ENCODE data around the gene DNAJC18. TPM values are rescaled to one million over a fixed set of nuclear protein-coding genes. Genes with fewer than 3 reads are reported as not detected.

Gene DNAJC18
- total RNA-seq, 1 donor from 2014 or later, result 69.6 TPM

DNA sequence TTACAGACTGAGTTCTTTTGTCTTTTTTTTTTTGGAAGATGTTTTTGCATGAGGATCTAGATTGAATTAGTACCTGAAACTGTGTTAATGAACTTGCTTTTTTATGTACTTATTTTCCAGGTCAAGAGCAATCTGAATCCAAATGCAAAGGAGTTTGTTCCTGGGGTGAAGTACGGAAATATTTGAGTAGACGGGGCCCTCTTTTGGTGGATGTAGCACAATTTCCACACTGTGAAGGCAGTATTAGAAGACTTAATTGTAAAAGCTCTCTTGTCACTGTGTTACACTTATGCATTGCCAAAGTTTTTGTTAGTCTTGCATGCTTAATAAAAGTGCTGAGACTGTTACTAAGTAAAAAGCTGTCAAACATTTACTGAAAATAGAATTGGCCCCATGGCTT lies 70.7 kb downstream of the DNAJC18 start:
- Mint-ChIP-seq H3K27me3 (ENCODE audit: unreplicated experiment) (no peaks in the 10 kb centered on the region), H3K36me3 (ENCODE audit: low read depth, unreplicated experiment) (peaks cover 21% of the 10 kb centered on the region), H3K27ac (ENCODE audit: unreplicated experiment) (no peak overlapping the region), H3K4me1 (ENCODE audit: unreplicated experiment) (peaks cover 11% of the 10 kb centered on the region), H3K4me3 (ENCODE audit: unreplicated experiment) (no peak overlapping the region), H3K9me3 (ENCODE audit: unreplicated experiment) (no peaks in the 10 kb centered on the region)
- TF ChIP-seq, protein P1, sequence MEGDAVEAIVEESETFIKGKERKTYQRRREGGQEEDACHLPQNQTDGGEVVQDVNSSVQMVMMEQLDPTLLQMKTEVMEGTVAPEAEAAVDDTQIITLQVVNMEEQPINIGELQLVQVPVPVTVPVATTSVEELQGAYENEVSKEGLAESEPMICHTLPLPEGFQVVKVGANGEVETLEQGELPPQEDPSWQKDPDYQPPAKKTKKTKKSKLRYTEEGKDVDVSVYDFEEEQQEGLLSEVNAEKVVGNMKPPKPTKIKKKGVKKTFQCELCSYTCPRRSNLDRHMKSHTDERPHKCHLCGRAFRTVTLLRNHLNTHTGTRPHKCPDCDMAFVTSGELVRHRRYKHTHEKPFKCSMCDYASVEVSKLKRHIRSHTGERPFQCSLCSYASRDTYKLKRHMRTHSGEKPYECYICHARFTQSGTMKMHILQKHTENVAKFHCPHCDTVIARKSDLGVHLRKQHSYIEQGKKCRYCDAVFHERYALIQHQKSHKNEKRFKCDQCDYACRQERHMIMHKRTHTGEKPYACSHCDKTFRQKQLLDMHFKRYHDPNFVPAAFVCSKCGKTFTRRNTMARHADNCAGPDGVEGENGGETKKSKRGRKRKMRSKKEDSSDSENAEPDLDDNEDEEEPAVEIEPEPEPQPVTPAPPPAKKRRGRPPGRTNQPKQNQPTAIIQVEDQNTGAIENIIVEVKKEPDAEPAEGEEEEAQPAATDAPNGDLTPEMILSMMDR (IDR thresholded peaks at IDR 0.05; ENCODE audit: unreplicated experiment), result no peak
- no peak for DNase-seq (ENCODE audit: low spot score)

DNA sequence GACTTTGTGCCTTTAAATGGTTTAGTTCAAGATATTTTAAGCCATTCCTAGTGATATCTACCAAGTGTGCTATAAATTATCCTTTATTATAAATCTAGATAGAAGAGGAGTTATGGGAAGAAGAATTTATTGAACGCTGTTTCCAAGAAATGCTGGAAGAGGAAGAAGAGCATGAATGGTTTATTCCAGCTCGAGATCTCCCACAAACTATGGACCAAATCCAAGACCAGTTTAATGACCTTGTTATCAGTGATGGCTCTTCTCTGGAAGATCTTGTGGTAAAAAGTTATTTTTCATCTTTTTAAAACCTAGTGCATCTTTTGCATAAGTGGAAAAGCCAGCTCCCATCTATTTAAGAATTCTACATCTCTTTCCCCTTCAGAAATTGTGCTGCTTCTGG lies 74.9 kb downstream of the DNAJC18 start:
- no peak overlapping the region for H3K27ac Mint-ChIP-seq (ENCODE audit: unreplicated experiment)
- no peaks in the 10 kb centered on the region for H3K9me3 Mint-ChIP-seq (ENCODE audit: unreplicated experiment)
- H3K27me3 Mint-ChIP-seq (ENCODE audit: unreplicated experiment), result no peaks in the 10 kb centered on the region
- no peak overlapping the region for H3K4me3 Mint-ChIP-seq (ENCODE audit: unreplicated experiment)
- H3K36me3 Mint-ChIP-seq (ENCODE audit: low read depth, unreplicated experiment), result peaks cover 10% of the 10 kb centered on the region
- no peak for DNase-seq (ENCODE audit: low spot score)
- peaks cover 6% of the 10 kb centered on the region for H3K4me1 Mint-ChIP-seq (ENCODE audit: unreplicated experiment)
- TF ChIP-seq, protein P1 (IDR thresholded peaks at IDR 0.05; ENCODE audit: unreplicated experiment), result no peak

DNA sequence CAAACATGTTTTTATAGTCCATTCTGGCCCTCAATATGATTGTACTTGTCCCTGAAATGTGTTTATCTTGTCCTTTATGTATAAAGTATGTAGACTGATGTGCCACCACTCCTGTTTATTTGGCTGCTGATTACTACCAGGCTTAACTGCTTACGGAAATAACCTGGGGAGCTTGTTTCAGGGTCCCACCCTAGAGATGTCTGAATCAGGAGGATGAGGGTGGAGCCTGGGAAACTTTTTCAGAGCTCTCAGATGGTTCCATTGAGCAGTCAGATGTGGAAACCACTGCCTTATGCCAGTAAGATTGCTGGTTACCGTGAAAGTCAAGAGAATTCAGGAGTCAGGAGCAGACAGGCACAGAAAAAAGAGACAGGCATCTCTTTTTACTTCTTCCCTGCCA lies 75.4 kb downstream of the DNAJC18 start:
- TF ChIP-seq, protein P1 (IDR thresholded peaks at IDR 0.05; ENCODE audit: unreplicated experiment), result no peak
- Mint-ChIP-seq H3K27ac (ENCODE audit: unreplicated experiment) (no peak overlapping the region), H3K27me3 (ENCODE audit: unreplicated experiment) (no peaks in the 10 kb centered on the region), H3K4me3 (ENCODE audit: unreplicated experiment) (no peak overlapping the region), H3K9me3 (ENCODE audit: unreplicated experiment) (no peaks in the 10 kb centered on the region), H3K4me1 (ENCODE audit: unreplicated experiment) (peaks cover 6% of the 10 kb centered on the region), H3K36me3 (ENCODE audit: low read depth, unreplicated experiment) (peaks cover 10% of the 10 kb centered on the region)
- DNase-seq (ENCODE audit: low spot score), result no peak

DNA sequence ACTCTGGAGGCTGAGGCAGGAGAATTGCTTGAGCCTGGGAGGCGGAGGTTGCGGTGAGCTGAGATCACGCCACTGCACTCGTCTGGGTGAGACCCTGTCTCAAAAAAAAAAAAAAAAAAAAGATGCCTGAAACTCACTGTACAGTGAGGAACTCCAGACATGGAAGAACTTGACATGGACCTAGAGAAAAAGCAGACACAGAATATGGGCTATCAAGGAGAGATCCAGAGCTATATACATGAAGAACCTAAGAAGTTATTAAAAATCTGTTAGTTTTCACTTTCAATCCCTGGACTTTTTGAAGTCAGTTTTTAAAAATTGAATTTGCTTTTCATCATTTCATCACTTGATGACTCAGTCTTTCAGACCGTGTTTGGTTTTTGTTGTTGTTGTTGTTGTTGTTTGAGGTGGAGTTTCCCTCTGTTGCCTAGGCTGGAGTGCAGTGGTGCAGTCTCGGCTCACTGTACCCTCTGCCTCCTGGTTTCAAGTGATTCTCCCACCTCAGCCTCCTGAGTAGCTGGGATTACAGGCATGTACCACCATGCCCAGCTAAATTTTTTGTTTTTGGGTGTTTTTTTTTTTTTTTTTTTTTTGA lies 77.4 kb downstream of the DNAJC18 start:
- no peaks in the 10 kb centered on the region for H3K9me3 Mint-ChIP-seq (ENCODE audit: unreplicated experiment)
- TF ChIP-seq, protein P1 (IDR thresholded peaks at IDR 0.05; ENCODE audit: unreplicated experiment), result no peak
- no peaks in the 10 kb centered on the region for H3K27me3 Mint-ChIP-seq (ENCODE audit: unreplicated experiment)
- no peak overlapping the region for H3K27ac Mint-ChIP-seq (ENCODE audit: unreplicated experiment)
- H3K4me3 Mint-ChIP-seq (ENCODE audit: unreplicated experiment), result no peak overlapping the region
- peaks cover 6% of the 10 kb centered on the region for H3K4me1 Mint-ChIP-seq (ENCODE audit: unreplicated experiment)
- H3K36me3 Mint-ChIP-seq (ENCODE audit: low read depth, unreplicated experiment), result peaks cover 7% of the 10 kb centered on the region
- no peak for DNase-seq (ENCODE audit: low spot score)

DNA sequence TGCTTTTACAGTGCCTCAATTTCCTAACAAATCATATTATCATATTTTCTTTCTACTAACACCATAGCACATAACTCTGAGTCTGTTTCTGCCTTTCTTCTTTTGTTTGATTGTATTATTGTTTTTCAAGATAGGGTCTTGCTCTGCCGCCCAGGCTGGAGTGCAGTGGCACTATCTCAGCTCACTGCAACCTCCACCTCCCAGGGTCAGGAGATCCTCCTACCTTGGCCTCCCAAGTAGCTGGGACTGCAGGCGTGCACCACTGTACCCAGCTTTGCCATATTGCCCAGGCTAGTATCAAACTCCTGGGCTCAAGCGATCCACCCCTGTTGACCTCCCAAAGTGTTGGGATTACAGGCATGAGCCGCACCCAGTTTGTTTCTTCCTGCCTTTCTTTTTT lies 78.9 kb downstream of the DNAJC18 start:
- Mint-ChIP-seq H3K9me3 (ENCODE audit: unreplicated experiment) (no peaks in the 10 kb centered on the region), H3K4me1 (ENCODE audit: unreplicated experiment) (no peaks in the 10 kb centered on the region), H3K27me3 (ENCODE audit: unreplicated experiment) (no peaks in the 10 kb centered on the region), H3K36me3 (ENCODE audit: low read depth, unreplicated experiment) (no peaks in the 10 kb centered on the region), H3K27ac (ENCODE audit: unreplicated experiment) (no peak overlapping the region), H3K4me3 (ENCODE audit: unreplicated experiment) (no peak overlapping the region)
- TF ChIP-seq, protein P1 (IDR thresholded peaks at IDR 0.05; ENCODE audit: unreplicated experiment), result no peak
- DNase-seq (ENCODE audit: low spot score), result no peak

Other genes with a start within 250 kb of the DNAJC18 start
- gene SIL1, start 241.2 kb downstream of the DNAJC18 start, total RNA-seq (ENCODE audit: unreplicated experiment), result 35.6 TPM
- gene MATR3, start 145.8 kb downstream of the DNAJC18 start, total RNA-seq (ENCODE audit: unreplicated experiment), result 235 TPM
- gene PAIP2, start 97.7 kb downstream of the DNAJC18 start, total RNA-seq (ENCODE audit: unreplicated experiment), result 71.5 TPM
- gene SLC23A1, start 56.2 kb downstream of the DNAJC18 start, total RNA-seq (ENCODE audit: unreplicated experiment), result not detected
- 0.38 TPM for gene MZB1, start 49.6 kb downstream of the DNAJC18 start, total RNA-seq (ENCODE audit: unreplicated experiment)
- 7.3 TPM for gene PROB1, start 44.4 kb downstream of the DNAJC18 start, total RNA-seq (ENCODE audit: unreplicated experiment)
- 7.6 TPM for gene SPATA24, start 35.4 kb downstream of the DNAJC18 start, total RNA-seq (ENCODE audit: unreplicated experiment)
- 565 TPM for gene ECSCR, start 23.2 kb upstream of the DNAJC18 start, total RNA-seq (ENCODE audit: unreplicated experiment)
- gene SMIM33, start 31.5 kb upstream of the DNAJC18 start, total RNA-seq (ENCODE audit: unreplicated experiment), result not detected
- 69.1 TPM for gene STING1, start 43.2 kb upstream of the DNAJC18 start, total RNA-seq (ENCODE audit: unreplicated experiment)
- 214 TPM for gene UBE2D2, start 121.8 kb upstream of the DNAJC18 start, total RNA-seq (ENCODE audit: unreplicated experiment)
- gene CXXC5, start 208.8 kb upstream of the DNAJC18 start, total RNA-seq (ENCODE audit: unreplicated experiment), result 37.3 TPM

All from endothelial cell (in vitro differentiated cells).